ENCODE results near the gene PLXDC1.
A peak's percentile ranks its signal among the peaks of the same experiment; 100 is the strongest.
"Not testable (repeated sequence)": the region's sequence is repeated elsewhere in the genome, so short reads cannot be mapped to it uniquely, and the experiment has no call there.

Gene PLXDC1

GRCh38 chr17:39153599-39154051, 2.2 kb upstream of the PLXDC1 start:
- peak; percentile 96 for DNase-seq (ENCODE audit: low read depth)

- peak; percentile 19 for DNase-seq (ENCODE audit: low read depth)
These were observed 744 bp upstream of the PLXDC1 start for GRCh38 chr17:39151943-39152818.

- no peak for DNase-seq (ENCODE audit: low read depth)
These were observed 665 bp downstream of the PLXDC1 start for GRCh38 chr17:39150795-39151149.

GRCh38 chr17:39150104-39150634, 1.3 kb downstream of the PLXDC1 start:
- DNase-seq (ENCODE audit: low read depth), result no peak

- DNase-seq (ENCODE audit: low read depth), result no peak
These were observed 3.9 kb downstream of the PLXDC1 start for GRCh38 chr17:39147221-39148185.

GRCh38 chr17:39146273-39146672, 5.2 kb downstream of the PLXDC1 start:
- DNase-seq (ENCODE audit: low read depth), result no peak

GRCh38 chr17:39145143-39145542, 6.3 kb downstream of the PLXDC1 start:
- DNase-seq (ENCODE audit: low read depth), result no peak

- DNase-seq (ENCODE audit: low read depth), result no peak
These were observed 7.0 kb downstream of the PLXDC1 start for GRCh38 chr17:39144416-39144840.

- DNase-seq (ENCODE audit: low read depth), result no peak
These were observed 7.8 kb downstream of the PLXDC1 start for GRCh38 chr17:39143552-39144093.

GRCh38 chr17:39141915-39142664, 9.3 kb downstream of the PLXDC1 start:
- no peak for DNase-seq (ENCODE audit: low read depth)

- no peak for DNase-seq (ENCODE audit: low read depth)
These were observed 10.1 kb downstream of the PLXDC1 start for GRCh38 chr17:39141294-39141693.

GRCh38 chr17:39139561-39139960, 11.9 kb downstream of the PLXDC1 start:
- DNase-seq (ENCODE audit: low read depth), result no peak

- no peak for DNase-seq (ENCODE audit: low read depth)
These were observed 12.3 kb downstream of the PLXDC1 start for GRCh38 chr17:39139161-39139511.

GRCh38 chr17:39138431-39139160, 12.8 kb downstream of the PLXDC1 start:
- DNase-seq (ENCODE audit: low read depth), result no peak

- DNase-seq (ENCODE audit: low read depth), result no peak
These were observed 16.6 kb downstream of the PLXDC1 start for GRCh38 chr17:39134878-39135277.

- DNase-seq (ENCODE audit: low read depth), result no peak
These were observed 19.2 kb downstream of the PLXDC1 start for GRCh38 chr17:39132192-39132610.

GRCh38 chr17:39131616-39132015, 19.8 kb downstream of the PLXDC1 start:
- no peak for DNase-seq (ENCODE audit: low read depth)

- no peak for DNase-seq (ENCODE audit: low read depth)
These were observed 21.2 kb downstream of the PLXDC1 start for GRCh38 chr17:39130205-39130604.

- not testable (repeated sequence) for DNase-seq (ENCODE audit: low read depth)
These were observed 21.9 kb downstream of the PLXDC1 start for GRCh38 chr17:39129544-39129943.

- DNase-seq (ENCODE audit: low read depth), result no peak
These were observed 25.0 kb downstream of the PLXDC1 start for GRCh38 chr17:39126436-39126835.

All from activated T-cell treated with anti-CD3 and anti-CD28 coated beads for 1 hour (primary cell).